Vagina (tissue), 2 donors: ENCODE data around the gene PIEZO1. TPM values are rescaled to one million over a fixed set of nuclear protein-coding genes. Genes with fewer than 3 reads are reported as not detected.

Experiments
- DNase-seq, 2 donors: peaks; one replicate each; pipeline ENCODE4 v3.0.0-alpha.2; 2017; ENCODE audit errors: extremely low spot score in 2 of 2
- H3K27ac ChIP-seq: fragments of 200-600 bp; sonication (generic); one replicate; pipeline ENCODE4 v1.5.1; 2019
- H3K27me3 ChIP-seq: fragments of 200-600 bp; sonication (generic); one replicate; pipeline ENCODE4 v1.5.1; 2019
- H3K36me3 ChIP-seq, 2 donors: fragments of 200-600 bp; sonication (generic); one replicate each; pipeline ENCODE4 v1.5.1; 2017 to 2019
- H3K4me1 ChIP-seq: fragments of 200-600 bp; sonication (generic); one replicate; pipeline ENCODE4 v1.5.1; 2019
- H3K4me3 ChIP-seq, 2 donors: fragments of 200-600 bp; sonication (generic); 1 replicate in 1 of 2; 2 replicates in 1 of 2; pipeline ENCODE4 v1.5.1; 2016 to 2019
- H3K9me3 ChIP-seq: fragments of 200-600 bp; sonication (generic); one replicate; pipeline ENCODE4 v1.5.1; 2019
- POLR2A ChIP-seq, 2 donors: fragments of 450-650 bp; IDR thresholded peaks; one replicate each; pipeline ENCODE4 v1.6.1; 2017; ENCODE audit warnings: antibody characterized with exemption in 2 of 2, mild to moderate bottlenecking in 2 of 2, moderate library complexity in 2 of 2
- POLR2AphosphoS5 ChIP-seq, 2 donors: sonication (generic); formaldehyde crosslinking; IDR thresholded peaks; one replicate each; pipeline ENCODE4 v1.9.0; 2017; ENCODE audit warnings: antibody characterized with exemption in 2 of 2, mild to moderate bottlenecking in 2 of 2, low read depth in 1 of 2; ENCODE audit not compliant: insufficient read depth in 1 of 2
- intact Hi-C: fragments of 100-400 bp; cut with DNase I; formaldehyde crosslinking; loops from one replicate; pipeline ENCODE4 v1.15.1; 2023
- total RNA-seq: library from RNA; depleted of rRNA; stranded (reverse); fragments of >200 nt; gene quantifications from one replicate; pipeline ENCODE4 v1.2.3, GENCODE V29; 2016
- TF ChIP-seq, protein P1 (sequence below), 3 experiments: fragments of 450-650 bp in 2 of 3; fragments of 200-600 bp in 1 of 3; sonication (generic) in 1 of 3; IDR thresholded peaks; one replicate each; pipeline ENCODE4 v1.5.1; 2017 to 2019; ENCODE audit warnings: antibody characterized with exemption in 3 of 3, mild to moderate bottlenecking in 2 of 3, moderate library complexity in 2 of 3

Gene PIEZO1
- total RNA-seq, 1 donor from 2014 or later: 184 TPM

DNA sequence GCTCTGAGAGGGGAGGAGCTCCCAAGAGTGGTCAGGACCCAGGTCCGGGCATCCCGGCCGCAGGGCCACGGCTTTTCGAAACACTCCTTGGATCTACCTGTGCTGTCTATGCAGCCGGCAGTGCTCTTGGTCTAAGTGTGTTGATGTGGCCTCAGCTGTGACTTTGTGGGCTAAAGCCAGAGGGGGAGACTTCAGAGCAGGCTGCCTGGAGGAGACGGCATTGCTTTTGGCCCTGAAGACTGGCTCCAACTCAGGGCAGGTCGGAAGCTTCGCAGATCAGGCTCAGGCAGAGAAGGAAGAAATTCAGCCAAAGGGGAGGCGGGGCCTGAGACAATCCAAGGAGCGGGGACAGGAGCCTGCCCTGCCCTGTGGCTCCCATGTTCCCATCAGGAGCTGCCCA is 31.4 kb downstream of the PIEZO1 start:
- TF ChIP-seq POLR2AphosphoS5 (IDR thresholded peaks at IDR 0.05; ENCODE audit: insufficient read depth in 1 of 2, low read depth in 1 of 2) (no peak), POLR2A (IDR thresholded peaks at IDR 0.05) (no peak)
- TF ChIP-seq, protein P1, sequence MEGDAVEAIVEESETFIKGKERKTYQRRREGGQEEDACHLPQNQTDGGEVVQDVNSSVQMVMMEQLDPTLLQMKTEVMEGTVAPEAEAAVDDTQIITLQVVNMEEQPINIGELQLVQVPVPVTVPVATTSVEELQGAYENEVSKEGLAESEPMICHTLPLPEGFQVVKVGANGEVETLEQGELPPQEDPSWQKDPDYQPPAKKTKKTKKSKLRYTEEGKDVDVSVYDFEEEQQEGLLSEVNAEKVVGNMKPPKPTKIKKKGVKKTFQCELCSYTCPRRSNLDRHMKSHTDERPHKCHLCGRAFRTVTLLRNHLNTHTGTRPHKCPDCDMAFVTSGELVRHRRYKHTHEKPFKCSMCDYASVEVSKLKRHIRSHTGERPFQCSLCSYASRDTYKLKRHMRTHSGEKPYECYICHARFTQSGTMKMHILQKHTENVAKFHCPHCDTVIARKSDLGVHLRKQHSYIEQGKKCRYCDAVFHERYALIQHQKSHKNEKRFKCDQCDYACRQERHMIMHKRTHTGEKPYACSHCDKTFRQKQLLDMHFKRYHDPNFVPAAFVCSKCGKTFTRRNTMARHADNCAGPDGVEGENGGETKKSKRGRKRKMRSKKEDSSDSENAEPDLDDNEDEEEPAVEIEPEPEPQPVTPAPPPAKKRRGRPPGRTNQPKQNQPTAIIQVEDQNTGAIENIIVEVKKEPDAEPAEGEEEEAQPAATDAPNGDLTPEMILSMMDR (IDR thresholded peaks at IDR 0.05): no peak
- H3K27ac ChIP-seq: no peak overlapping the region
- no peaks in the 10 kb centered on the region for H3K27me3 ChIP-seq
- DNase-seq: no peak
- no peaks in the 10 kb centered on the region for H3K36me3 ChIP-seq
- H3K4me1 ChIP-seq: peaks cover 36% of the 10 kb centered on the region
- no peak overlapping the region for H3K4me3 ChIP-seq
- intact Hi-C loops: no loop called here
- no peaks in the 10 kb centered on the region for H3K9me3 ChIP-seq

DNA sequence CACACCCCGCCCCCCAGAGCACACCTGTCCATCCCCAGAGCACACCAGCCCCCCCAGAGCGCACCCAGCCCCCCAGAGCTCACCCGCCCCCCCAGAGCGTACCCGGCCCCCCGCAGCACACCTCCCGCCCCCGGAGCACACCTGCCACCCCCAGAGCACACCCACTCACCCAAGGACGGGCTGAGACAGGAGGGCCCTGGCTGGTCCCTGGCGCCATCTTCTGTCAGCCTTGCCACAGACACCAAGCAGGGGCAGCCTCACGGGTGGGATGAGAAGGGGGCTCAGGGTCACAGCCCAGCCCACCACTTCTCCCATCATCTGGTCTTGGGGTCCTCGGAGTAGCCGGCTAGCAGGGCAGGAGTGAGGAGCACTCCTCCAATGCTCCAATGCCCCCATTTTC is 31.8 kb downstream of the PIEZO1 start:
- no peak overlapping the region for H3K4me3 ChIP-seq
- H3K4me1 ChIP-seq: peaks cover 32% of the 10 kb centered on the region
- TF ChIP-seq, protein P1 (IDR thresholded peaks at IDR 0.05): no peak
- TF ChIP-seq POLR2A (IDR thresholded peaks at IDR 0.05) (no peak), POLR2AphosphoS5 (IDR thresholded peaks at IDR 0.05; ENCODE audit: insufficient read depth in 1 of 2, low read depth in 1 of 2) (no peak)
- no peak for DNase-seq
- H3K27me3 ChIP-seq: no peaks in the 10 kb centered on the region
- intact Hi-C loops: no loop called here
- no peaks in the 10 kb centered on the region for H3K9me3 ChIP-seq
- no peaks in the 10 kb centered on the region for H3K36me3 ChIP-seq
- H3K27ac ChIP-seq: no peak overlapping the region

DNA sequence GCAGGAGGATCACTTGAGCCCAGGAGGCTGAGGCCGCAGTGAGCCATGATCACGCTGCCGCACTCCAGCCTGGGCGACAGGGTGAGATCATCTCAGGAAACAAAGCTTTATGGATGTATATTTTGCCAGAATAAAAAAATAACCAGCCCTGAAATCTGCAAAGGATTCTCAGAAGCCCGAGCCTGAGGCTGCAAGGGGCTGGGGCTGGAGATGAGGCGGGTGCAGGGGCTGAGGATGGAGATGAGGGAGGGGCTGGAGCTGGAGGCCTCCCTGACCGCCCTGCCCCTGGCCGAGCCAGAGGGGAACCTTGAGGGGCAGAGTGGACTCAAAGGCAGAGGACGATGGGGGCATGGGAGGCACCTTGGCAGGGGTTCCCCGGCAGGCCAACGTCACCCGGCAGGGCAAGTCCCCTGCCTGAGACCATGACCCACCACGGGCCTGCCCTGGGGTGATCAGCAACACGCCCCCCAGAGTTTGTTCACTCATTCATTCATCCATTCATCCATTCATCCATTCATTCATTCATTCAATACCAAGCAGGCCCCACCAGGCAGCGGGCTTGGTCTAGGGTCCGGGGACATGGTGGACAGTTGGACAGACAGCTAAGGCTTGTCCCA is 32.5 kb downstream of the PIEZO1 start:
- Histone ChIP-seq H3K4me3 (no peak overlapping the region), H3K27ac (no peak overlapping the region), H3K4me1 (peaks cover 31% of the 10 kb centered on the region), H3K27me3 (no peaks in the 10 kb centered on the region), H3K36me3 (no peaks in the 10 kb centered on the region), H3K9me3 (no peaks in the 10 kb centered on the region)
- intact Hi-C loops: no loop called here
- TF ChIP-seq POLR2A (IDR thresholded peaks at IDR 0.05) (no peak), POLR2AphosphoS5 (IDR thresholded peaks at IDR 0.05; ENCODE audit: insufficient read depth in 1 of 2, low read depth in 1 of 2) (no peak)
- TF ChIP-seq, protein P1 (IDR thresholded peaks at IDR 0.05): no peak
- no peak for DNase-seq

DNA sequence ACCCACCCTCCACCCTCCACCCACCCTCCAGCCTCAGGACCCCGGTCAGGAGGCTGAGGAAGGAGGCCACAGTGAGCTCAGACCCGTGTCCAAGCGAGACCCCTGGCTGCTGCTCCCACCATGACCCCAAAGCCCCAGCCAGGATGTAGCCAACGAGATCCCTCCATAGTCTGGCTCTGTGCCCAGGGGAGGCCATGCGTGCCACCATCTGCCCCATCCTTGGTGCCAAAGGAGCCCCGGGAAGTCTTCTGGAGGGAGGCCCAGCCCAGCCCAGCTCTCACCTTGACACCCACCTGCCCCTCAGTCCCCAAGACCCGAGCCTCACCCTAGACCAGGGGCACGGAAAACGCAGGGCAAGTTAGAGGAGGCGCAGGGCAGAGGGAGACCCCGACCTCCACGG is 34.2 kb downstream of the PIEZO1 start:
- Histone ChIP-seq H3K9me3 (no peaks in the 10 kb centered on the region), H3K27me3 (no peaks in the 10 kb centered on the region), H3K4me3 (no peak overlapping the region), H3K4me1 (peaks cover 43% of the 10 kb centered on the region), H3K36me3 (no peaks in the 10 kb centered on the region), H3K27ac (no peak overlapping the region)
- TF ChIP-seq POLR2AphosphoS5 (IDR thresholded peaks at IDR 0.05; ENCODE audit: insufficient read depth in 1 of 2, low read depth in 1 of 2) (no peak), POLR2A (IDR thresholded peaks at IDR 0.05) (no peak)
- TF ChIP-seq, protein P1 (IDR thresholded peaks at IDR 0.05): no peak
- no peak for DNase-seq
- intact Hi-C loops: no loop called here

DNA sequence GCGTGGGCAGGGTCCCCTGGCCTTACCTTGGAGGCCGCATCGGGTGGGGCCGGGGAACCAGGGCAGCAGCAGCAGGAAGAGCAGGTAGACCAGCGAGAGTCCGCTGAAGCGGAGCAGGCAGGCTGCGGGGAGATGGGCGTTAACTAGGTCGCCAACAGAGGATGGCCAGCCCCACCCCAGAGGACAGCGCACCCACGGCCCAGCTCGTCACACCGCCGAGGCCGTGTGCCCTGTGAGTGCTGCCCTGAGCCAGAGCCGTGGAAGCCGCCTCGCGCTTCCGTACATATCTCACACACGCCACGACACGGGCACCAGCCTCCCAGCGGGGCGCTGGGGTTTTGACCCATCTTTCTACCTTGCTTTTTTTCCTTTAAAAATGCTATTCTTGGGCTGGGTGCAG is 35.7 kb downstream of the PIEZO1 start:
- H3K9me3 ChIP-seq: no peaks in the 10 kb centered on the region
- no peak overlapping the region for H3K4me3 ChIP-seq
- TF ChIP-seq POLR2A (IDR thresholded peaks at IDR 0.05): no peak
- TF ChIP-seq, protein P1 (IDR thresholded peaks at IDR 0.05): no peak
- no peak for TF ChIP-seq POLR2AphosphoS5 (IDR thresholded peaks at IDR 0.05; ENCODE audit: insufficient read depth in 1 of 2, low read depth in 1 of 2)
- DNase-seq: no peak
- intact Hi-C loops: loop anchor here (10.0 kb wide), 1 partner anchor 65 kb away; the partner anchor contains the start of gene SNAI3
- H3K36me3 ChIP-seq: no peaks in the 10 kb centered on the region
- H3K27me3 ChIP-seq: no peaks in the 10 kb centered on the region
- H3K27ac ChIP-seq: no peak overlapping the region
- peaks cover 44% of the 10 kb centered on the region for H3K4me1 ChIP-seq
